Panc1 (cell line): ENCODE measurements around the gene MAD1L1. TPM values are rescaled to one million over a fixed set of nuclear protein-coding genes. Genes with fewer than 3 reads are reported as not detected.

Experiments used
- ATAC-seq: fragments of 200-7000 bp; cut with Tn5 transposase; 2 replicates; pipeline ENCODE4 v1.9.1; 2020; ENCODE audit warnings: mild to moderate bottlenecking, moderate library complexity
- BruUV-seq: library from RNA; stranded (reverse); fragments of 400-500 nt; replicated peaks from 2 replicates; lab custom pipeline; 2021; lab: Mats Ljungman, UMichigan
- CTCF ChIA-PET: fragments of 300-600 bp; sonication (Branson Sonifier 250); formaldehyde crosslinking; loops from one replicate; lab custom pipeline; 2022; ENCODE audit warnings: antibody characterized with exemption; lab: Charles Lee
- POLR2A ChIA-PET: fragments of 300-600 bp; sonication (Branson Sonifier 250); formaldehyde crosslinking; loops from one replicate; lab custom pipeline; 2022; ENCODE audit warnings: antibody characterized with exemption; lab: Charles Lee
- DNase-seq: peaks from one replicate; pipeline ENCODE4 v3.0.0-alpha.2; 2010; ENCODE audit warnings: low read depth, low spot score
- H3K27ac ChIP-seq: 2 replicates; pipeline ENCODE4 v1.5.1; 2011; ENCODE audit warnings: mild to moderate bottlenecking, low read length, inconsistent platforms
- H3K27me3 ChIP-seq: fragments of 200-500 bp; sonication (Bioruptor generic); 2 replicates; pipeline ENCODE4 v1.6.0; 2014; ENCODE audit warnings: low read length, inconsistent platforms; ENCODE audit not compliant: control insufficient read depth, insufficient read depth
- H3K36me3 ChIP-seq: fragments of 200-500 bp; sonication (Bioruptor generic); 2 replicates; pipeline ENCODE4 v1.5.1; 2014; ENCODE audit warnings: inconsistent platforms, mild to moderate bottlenecking, low read length, moderate library complexity; ENCODE audit not compliant: control insufficient read depth, insufficient read depth
- H3K4me1 ChIP-seq: 2 replicates; pipeline ENCODE4 v1.5.1; 2011; ENCODE audit warnings: inconsistent platforms, mild to moderate bottlenecking, low read length, moderate library complexity; ENCODE audit not compliant: control insufficient read depth, insufficient read depth
- H3K4me3 ChIP-seq, 2 experiments: 2 replicates each; pipeline ENCODE4 v1.5.1; 2011 to 2012; ENCODE audit warnings: low read depth in 2 of 2, low read length in 2 of 2, mild to moderate bottlenecking in 2 of 2, inconsistent platforms in 1 of 2, moderate library complexity in 1 of 2
- H3K9me3 ChIP-seq: fragments of 200-500 bp; sonication (Bioruptor generic); 2 replicates; pipeline ENCODE4 v1.5.1; 2014; ENCODE audit warnings: low read depth, mild to moderate bottlenecking, inconsistent platforms, low read length, moderate library complexity; ENCODE audit not compliant: control insufficient read depth, insufficient read depth
- POLR2AphosphoS5 ChIP-seq: IDR thresholded peaks from 2 replicates; pipeline ENCODE4 v1.6.1; 2012; ENCODE audit warnings: mild to moderate bottlenecking, low read depth, low read length, moderate library complexity
- REST ChIP-seq, 2 experiments: IDR thresholded peaks; 2 replicates each; pipeline ENCODE4 v1.6.1; 2011 to 2012; ENCODE audit warnings: low read depth in 2 of 2, control low read depth in 1 of 2, low read length in 1 of 2, mild to moderate bottlenecking in 1 of 2, moderate library complexity in 1 of 2; ENCODE audit not compliant: insufficient read depth in 1 of 2
- SIN3A ChIP-seq: IDR thresholded peaks from 2 replicates; pipeline ENCODE4 v1.6.1; 2012; ENCODE audit warnings: low read depth, mild to moderate bottlenecking, low read length, moderate library complexity, borderline replicate concordance; ENCODE audit not compliant: insufficient read depth
- TCF7L2 ChIP-seq: IDR thresholded peaks from 2 replicates; pipeline ENCODE4 v1.6.1; 2011; ENCODE audit warnings: mild to moderate bottlenecking, low read depth, low read length, inconsistent platforms
- in situ Hi-C: cut with HindIII; loops from 2 replicates; pipeline ENCODE4 v1.10.0; 2016; ENCODE audit warnings: low sequenced_read_pairs, low pct_unique_long_range_greater_than_20kb
- intact Hi-C: fragments of 100-400 bp; cut with micrococcal nuclease; formaldehyde crosslinking; loops from one replicate; pipeline ENCODE4 v1.10.0; 2022; ENCODE audit not compliant: unreplicated experiment
- total RNA-seq: library from RNA; stranded (reverse); gene quantifications from one replicate; pipeline ENCODE4 v1.2.1, GENCODE V29; 2021; ENCODE audit not compliant: unreplicated experiment
- TF ChIP-seq, protein P1 (sequence below): fragments of 450-650 bp; IDR thresholded peaks from 2 replicates; pipeline ENCODE4 v1.5.1; 2017; ENCODE audit warnings: mild to moderate bottlenecking

MAD1L1 gene
- total RNA-seq, 1 experiment from 2014 or later, result 70.8 TPM

- no peaks in the 10 kb centered on the region for H3K4me1 ChIP-seq
- no peaks in the 10 kb centered on the region for H3K9me3 ChIP-seq
- BruUV-seq, result no TSS peak
- intact Hi-C loops, result no loop called here
- H3K27ac ChIP-seq, result no peak overlapping the region
- TF ChIP-seq SIN3A (no peak), TCF7L2 (no peak), REST (IDR thresholded peaks at IDR 0.05; ENCODE audit: insufficient read depth in 1 of 2, low read depth in 2 of 2, low read length in 1 of 2) (no peak), POLR2AphosphoS5 (no peak)
- TF ChIP-seq, protein P1, sequence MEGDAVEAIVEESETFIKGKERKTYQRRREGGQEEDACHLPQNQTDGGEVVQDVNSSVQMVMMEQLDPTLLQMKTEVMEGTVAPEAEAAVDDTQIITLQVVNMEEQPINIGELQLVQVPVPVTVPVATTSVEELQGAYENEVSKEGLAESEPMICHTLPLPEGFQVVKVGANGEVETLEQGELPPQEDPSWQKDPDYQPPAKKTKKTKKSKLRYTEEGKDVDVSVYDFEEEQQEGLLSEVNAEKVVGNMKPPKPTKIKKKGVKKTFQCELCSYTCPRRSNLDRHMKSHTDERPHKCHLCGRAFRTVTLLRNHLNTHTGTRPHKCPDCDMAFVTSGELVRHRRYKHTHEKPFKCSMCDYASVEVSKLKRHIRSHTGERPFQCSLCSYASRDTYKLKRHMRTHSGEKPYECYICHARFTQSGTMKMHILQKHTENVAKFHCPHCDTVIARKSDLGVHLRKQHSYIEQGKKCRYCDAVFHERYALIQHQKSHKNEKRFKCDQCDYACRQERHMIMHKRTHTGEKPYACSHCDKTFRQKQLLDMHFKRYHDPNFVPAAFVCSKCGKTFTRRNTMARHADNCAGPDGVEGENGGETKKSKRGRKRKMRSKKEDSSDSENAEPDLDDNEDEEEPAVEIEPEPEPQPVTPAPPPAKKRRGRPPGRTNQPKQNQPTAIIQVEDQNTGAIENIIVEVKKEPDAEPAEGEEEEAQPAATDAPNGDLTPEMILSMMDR, result no peak
- H3K27me3 ChIP-seq, result no peaks in the 10 kb centered on the region
- ChIA-PET CTCF (interaction anchor here (0.5 kb wide), 1 partner anchor 541 kb away, joined by 5 read pairs; no protein-coding TSS in a partner anchor), POLR2A (no interaction called here)
- in situ Hi-C loops, result no loop called here
- no peaks in the 10 kb centered on the region for H3K36me3 ChIP-seq
- ATAC-seq (no peak), DNase-seq (no peak)
- no peak overlapping the region for H3K4me3 ChIP-seq
Measured at GRCh38 chr7:2124604-2125345, 108.0 kb downstream of the MAD1L1 start.

- ATAC-seq, result no peak
- Histone ChIP-seq H3K27me3 (no peaks in the 10 kb centered on the region), H3K4me1 (no peaks in the 10 kb centered on the region), H3K9me3 (no peaks in the 10 kb centered on the region), H3K4me3 (no peak overlapping the region), H3K27ac (no peak overlapping the region), H3K36me3 (no peaks in the 10 kb centered on the region)
- BruUV-seq, result no TSS peak
- no peak for TF ChIP-seq TCF7L2
- TF ChIP-seq POLR2AphosphoS5, result no peak
- TF ChIP-seq SIN3A, result no peak
- no peak for TF ChIP-seq REST (IDR thresholded peaks at IDR 0.05; ENCODE audit: insufficient read depth in 1 of 2, low read depth in 2 of 2, low read length in 1 of 2)
- TF ChIP-seq, protein P1, result no peak
- intact Hi-C loops (no loop called here), in situ Hi-C loops (no loop called here)
- ChIA-PET POLR2A (no interaction called here), CTCF (no interaction called here)
- no peak for DNase-seq
Measured at GRCh38 chr7:2123916-2124315, 108.8 kb downstream of the MAD1L1 start.
